ENCODE results near the gene EPHA5. TPM values are rescaled to one million over a fixed set of nuclear protein-coding genes. Genes with fewer than 3 reads are reported as not detected.

EPHA5 gene
- 0.76 TPM for polyA plus RNA-seq (2012; ENCODE audit: insufficient read depth, insufficient read length, low read depth)

DNA sequence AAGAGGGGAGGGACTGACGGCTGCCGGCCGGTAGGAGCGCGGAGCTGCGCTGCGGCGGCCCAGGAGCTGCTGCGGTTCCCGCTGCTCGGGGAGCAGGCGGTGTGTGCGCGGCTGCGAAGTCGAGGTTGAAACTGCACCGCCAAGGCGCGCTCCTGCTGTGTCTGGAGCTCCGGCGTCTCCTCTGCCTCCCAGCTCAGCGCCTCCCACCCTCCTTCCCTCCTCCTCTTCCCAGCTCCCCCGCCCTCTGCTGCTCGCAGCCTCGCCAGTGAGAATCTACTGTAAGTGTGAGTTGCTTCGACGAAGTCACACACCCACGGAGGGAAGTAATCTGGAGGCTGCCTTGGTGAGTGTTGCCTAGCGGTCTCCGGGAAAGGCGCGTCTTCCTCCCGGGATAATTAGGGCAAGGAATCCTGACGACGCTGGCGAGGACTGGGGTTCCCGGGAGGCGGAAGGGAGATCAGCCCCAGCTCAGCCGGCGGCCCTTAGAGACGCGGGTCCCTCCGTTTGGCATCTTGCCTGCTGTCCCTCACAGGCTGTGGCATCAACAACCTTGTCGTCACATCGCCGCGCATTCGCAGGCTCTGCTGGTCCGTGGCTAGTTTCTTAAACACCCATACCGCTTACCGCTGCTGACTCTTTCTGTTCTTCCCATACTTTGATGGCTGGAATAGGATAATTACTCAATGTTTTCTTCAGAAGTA lies at the start of gene EPHA5:
Gene EPHA5, minus strand, starts transcription at position 159 of the 701 bp plus-strand sequence. CDS start 747 bp downstream, outside the sequence.
- Histone ChIP-seq H3K4me1 (no peaks in the 10 kb centered on the region), H3K4me3 (ENCODE audit: low read depth, low read length) (peak within 1 kb of the TSS; percentile 70), H3K36me3 (no peaks in the 10 kb centered on the region), H3K27me3 (peaks cover 47% of the 10 kb centered on the region), H3K9me3 (no peaks in the 10 kb centered on the region)
- peak; percentile 81 for DNase-seq
- TF ChIP-seq, protein P1, sequence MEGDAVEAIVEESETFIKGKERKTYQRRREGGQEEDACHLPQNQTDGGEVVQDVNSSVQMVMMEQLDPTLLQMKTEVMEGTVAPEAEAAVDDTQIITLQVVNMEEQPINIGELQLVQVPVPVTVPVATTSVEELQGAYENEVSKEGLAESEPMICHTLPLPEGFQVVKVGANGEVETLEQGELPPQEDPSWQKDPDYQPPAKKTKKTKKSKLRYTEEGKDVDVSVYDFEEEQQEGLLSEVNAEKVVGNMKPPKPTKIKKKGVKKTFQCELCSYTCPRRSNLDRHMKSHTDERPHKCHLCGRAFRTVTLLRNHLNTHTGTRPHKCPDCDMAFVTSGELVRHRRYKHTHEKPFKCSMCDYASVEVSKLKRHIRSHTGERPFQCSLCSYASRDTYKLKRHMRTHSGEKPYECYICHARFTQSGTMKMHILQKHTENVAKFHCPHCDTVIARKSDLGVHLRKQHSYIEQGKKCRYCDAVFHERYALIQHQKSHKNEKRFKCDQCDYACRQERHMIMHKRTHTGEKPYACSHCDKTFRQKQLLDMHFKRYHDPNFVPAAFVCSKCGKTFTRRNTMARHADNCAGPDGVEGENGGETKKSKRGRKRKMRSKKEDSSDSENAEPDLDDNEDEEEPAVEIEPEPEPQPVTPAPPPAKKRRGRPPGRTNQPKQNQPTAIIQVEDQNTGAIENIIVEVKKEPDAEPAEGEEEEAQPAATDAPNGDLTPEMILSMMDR (IDR thresholded peaks at IDR 0.05; ENCODE audit: low read depth, low read length) = no peak

DNA sequence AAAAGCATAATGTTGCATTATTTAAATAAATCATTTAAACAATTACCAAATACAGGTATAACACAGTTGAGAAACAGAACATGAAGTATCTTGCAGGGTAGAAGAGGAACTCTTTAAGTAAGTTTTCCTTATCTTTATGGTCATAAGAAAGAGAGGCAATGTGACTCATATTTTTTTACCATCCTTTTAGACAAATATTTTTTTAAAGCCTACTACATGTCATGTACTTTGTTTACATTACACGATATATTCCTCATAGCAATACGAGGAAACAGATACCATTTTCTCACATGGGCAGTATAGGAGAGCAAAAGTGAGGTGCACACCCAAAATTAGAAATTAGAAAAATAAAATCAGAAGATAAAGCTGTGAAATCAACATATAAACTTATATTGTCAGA lies 49.3 kb upstream of the EPHA5 start:
- no peak for DNase-seq
- TF ChIP-seq, protein P1 (IDR thresholded peaks at IDR 0.05; ENCODE audit: low read depth, low read length) = no peak
- H3K4me3 ChIP-seq (ENCODE audit: low read depth, low read length) = no peak overlapping the region
- H3K27me3 ChIP-seq = no peaks in the 10 kb centered on the region
- no peaks in the 10 kb centered on the region for H3K4me1 ChIP-seq
- no peaks in the 10 kb centered on the region for H3K9me3 ChIP-seq
- no peaks in the 10 kb centered on the region for H3K36me3 ChIP-seq

DNA sequence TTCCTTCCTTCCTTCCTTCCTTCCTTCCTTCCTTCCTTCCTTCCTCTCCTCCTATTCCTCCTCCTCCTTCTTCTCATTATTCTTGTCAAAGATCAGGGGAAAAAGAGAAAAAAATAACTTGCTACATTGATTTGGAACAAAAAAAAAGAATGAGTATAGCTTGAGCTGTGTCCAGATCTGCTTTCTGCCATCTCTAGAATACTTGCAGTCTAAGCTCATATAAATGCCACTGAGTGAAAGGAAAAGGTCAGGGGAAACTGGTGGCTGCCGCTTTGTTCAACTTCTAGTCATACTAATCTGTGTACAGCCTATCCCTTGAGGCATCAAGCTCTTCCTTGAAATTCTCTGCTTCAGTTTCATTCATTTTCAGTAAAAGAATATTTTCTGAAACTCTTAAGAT lies 28.3 kb upstream of the EPHA5 start:
- Histone ChIP-seq H3K9me3 (no peaks in the 10 kb centered on the region), H3K4me1 (no peaks in the 10 kb centered on the region), H3K4me3 (ENCODE audit: low read depth, low read length) (no peak overlapping the region), H3K27me3 (no peaks in the 10 kb centered on the region), H3K36me3 (no peaks in the 10 kb centered on the region)
- TF ChIP-seq, protein P1 (IDR thresholded peaks at IDR 0.05; ENCODE audit: low read depth, low read length) = no peak
- DNase-seq = no peak

DNA sequence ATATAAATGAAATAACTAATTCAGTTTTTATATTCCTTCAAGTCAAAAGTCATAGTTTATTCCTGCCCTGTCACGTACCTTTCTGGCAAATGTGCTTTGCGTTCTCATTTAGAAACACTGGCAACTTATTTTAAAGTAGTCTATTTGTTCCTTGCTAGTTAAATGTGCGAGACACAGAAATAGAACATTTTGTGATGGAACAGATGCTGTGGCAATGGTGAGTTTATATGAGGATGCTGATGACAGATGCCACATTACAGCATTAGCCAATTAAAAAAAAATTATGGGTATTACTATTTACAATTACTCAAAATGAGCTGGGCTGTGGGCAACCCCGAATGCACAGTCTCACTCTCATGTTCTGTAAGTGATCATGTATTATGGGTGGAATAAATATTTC lies 26.1 kb upstream of the EPHA5 start:
- no peak for DNase-seq
- no peaks in the 10 kb centered on the region for H3K4me1 ChIP-seq
- no peaks in the 10 kb centered on the region for H3K9me3 ChIP-seq
- TF ChIP-seq, protein P1 (IDR thresholded peaks at IDR 0.05; ENCODE audit: low read depth, low read length) = no peak
- no peaks in the 10 kb centered on the region for H3K27me3 ChIP-seq
- no peak overlapping the region for H3K4me3 ChIP-seq (ENCODE audit: low read depth, low read length)
- no peaks in the 10 kb centered on the region for H3K36me3 ChIP-seq

DNA sequence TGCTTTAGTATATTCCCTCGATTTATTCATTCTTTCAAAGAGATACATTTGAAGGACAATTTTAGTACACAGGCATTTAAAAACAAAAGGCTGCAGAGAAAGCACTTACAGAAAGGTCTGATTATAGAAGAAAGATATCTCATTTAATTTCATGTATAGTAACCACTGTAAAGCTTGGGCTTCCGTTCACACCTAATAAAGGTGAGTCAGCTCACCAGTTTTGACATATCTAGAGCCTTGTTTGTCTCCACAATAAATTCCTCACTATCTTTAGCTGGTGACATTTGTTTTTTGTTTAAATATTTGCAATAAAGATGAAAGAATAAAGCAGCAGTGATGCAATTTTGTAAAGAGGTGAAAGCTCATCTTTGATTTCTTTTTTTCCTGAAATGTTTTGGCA lies 1.1 kb upstream of the EPHA5 start:
- peak overlapping the region; percentile 4; the same call in 1 of the 2 replicates for H3K4me3 ChIP-seq (ENCODE audit: low read depth, low read length)

DNA sequence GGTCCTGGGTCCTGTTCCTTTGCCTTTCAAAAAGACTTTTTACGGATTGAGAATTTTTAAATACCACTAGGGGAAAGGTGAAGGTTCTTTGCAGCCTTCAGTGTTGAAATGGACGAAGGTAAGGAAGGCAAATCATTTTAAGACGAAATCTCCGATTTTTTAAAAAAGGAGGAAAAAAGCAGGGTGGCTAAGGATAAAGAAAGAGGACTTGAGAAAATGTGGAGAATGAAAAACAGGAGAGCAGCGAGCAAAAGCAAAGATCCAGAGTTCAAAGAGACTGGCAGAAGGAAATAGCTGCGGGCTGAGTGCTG lies 314 bp downstream of the EPHA5 start:
- TF ChIP-seq, protein P1 (IDR thresholded peaks at IDR 0.05; ENCODE audit: low read depth, low read length) = no peak
- H3K4me3 ChIP-seq (ENCODE audit: low read depth, low read length) = peak overlapping the region; percentile 70

More for the DNA sequence above, 1.1 kb upstream of the EPHA5 start:
- TF ChIP-seq, protein P1 (IDR thresholded peaks at IDR 0.05; ENCODE audit: low read depth, low read length) = no peak
- Histone ChIP-seq H3K36me3 (no peaks in the 10 kb centered on the region), H3K27me3 (peaks cover 44% of the 10 kb centered on the region), H3K9me3 (no peaks in the 10 kb centered on the region), H3K4me1 (no peaks in the 10 kb centered on the region)
- no peak for DNase-seq

More for the DNA sequence above, 314 bp downstream of the EPHA5 start:
- no peaks in the 10 kb centered on the region for H3K36me3 ChIP-seq
- DNase-seq = no peak
- H3K4me1 ChIP-seq = no peaks in the 10 kb centered on the region
- peaks cover 47% of the 10 kb centered on the region for H3K27me3 ChIP-seq
- no peaks in the 10 kb centered on the region for H3K9me3 ChIP-seq

All from BE2C (cell line).